ENCODE results near the gene PAK4. TPM values are rescaled to one million over a fixed set of nuclear protein-coding genes. Genes with fewer than 3 reads are reported as not detected.

The PAK4 gene
- total and polyA plus RNA-seq, 9 of the 15 experiments (the other 6 are each of a cell fraction or from before 2014, with no cell fraction given), result 0.21 to 33.5 (median 5.8) TPM

DNA sequence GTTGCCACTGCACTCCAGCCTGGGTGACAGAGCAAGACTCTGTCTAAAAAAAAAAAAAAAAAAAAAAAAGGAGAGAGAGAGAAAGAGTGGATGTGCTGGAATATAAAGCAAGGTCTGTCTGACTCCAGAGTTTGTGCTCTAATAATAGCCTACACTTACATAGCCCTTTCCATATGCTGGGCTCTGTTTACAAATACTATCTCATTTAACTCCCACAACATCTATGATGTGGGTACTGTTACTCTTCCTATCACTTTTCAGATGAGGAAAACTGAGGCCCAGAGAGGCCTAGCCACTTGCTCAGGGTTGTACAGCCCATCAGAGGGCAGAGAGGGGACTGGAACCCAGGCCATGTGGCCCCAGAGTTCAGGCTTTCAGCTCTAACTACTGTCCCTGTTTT lies 15.9 kb upstream of the PAK4 start:
- CTCF ChIA-PET (ENCODE audit: low intra/inter-chr PET ratio), result interaction anchor here (1.9 to 2.1 kb wide), 2 partner anchors 218 to 302 kb away, joined by 9 to 14 read pairs; partner anchors contain the start of gene PLEKHG2
- H3K27ac ChIP-seq (ENCODE audit: extremely low read depth, low read depth, low read length), result no peak overlapping the region
- peaks cover 0 to 23% of the 10 kb centered on the region in 2 experiments; a peak in 3 of 5 replicates for H3K4me1 ChIP-seq (replicated peaks in 1 of 2; ENCODE audit: control insufficient read depth in 2 of 2, insufficient read depth in 2 of 2, low read length in 2 of 2)
- H3K4me3 ChIP-seq, result no peak overlapping the region
- no peaks in the 10 kb centered on the region for H3K9me1 ChIP-seq (ENCODE audit: control insufficient read depth, insufficient read depth, low read length)
- no peaks in the 10 kb centered on the region for H3K36me3 ChIP-seq (ENCODE audit: control insufficient read depth, insufficient read depth, low read length)
- H3K79me2 ChIP-seq (ENCODE audit: control insufficient read depth, insufficient read depth, low read length), result no peaks in the 10 kb centered on the region
- no peak for FAIRE-seq
- H3K27me3 ChIP-seq (ENCODE audit: control insufficient read depth in 2 of 2, insufficient read depth in 2 of 2, low read length in 2 of 2), result peaks cover 15 to 47% of the 10 kb centered on the region in 2 experiments; a peak in 4 of 5 replicates
- in situ Hi-C loops (cut with MboI), result loop anchor here (10.0 kb wide), 1 partner anchor 145 kb away; no protein-coding TSS in a partner anchor
- no peak for DNase-seq (ENCODE audit: extremely low read depth in 1 of 4, low spot score in 3 of 4)
- ATAC-seq, result no peak
- no TSS peak for BruUV-seq (replicated peaks)
- H3K9ac ChIP-seq (ENCODE audit: insufficient read depth in 1 of 2, low read depth in 2 of 2, low read length in 2 of 2), result no peak overlapping the region
- no peaks in the 10 kb centered on the region for H4K20me1 ChIP-seq (replicated peaks; ENCODE audit: control insufficient read depth, insufficient read depth, low read length)
- POLR2A ChIA-PET, result no interaction called here
- intact Hi-C loops (cut with micrococcal nuclease), result loop anchor here (5.0 kb wide), 1 partner anchor 147 kb away; no protein-coding TSS in a partner anchor
- no peak overlapping the region for H2AFZ ChIP-seq (ENCODE audit: low read depth, low read length)
- no peak overlapping the region for H3K4me2 ChIP-seq (ENCODE audit: insufficient read depth, low read length)
- no peaks in the 10 kb centered on the region for H3K9me3 ChIP-seq (replicated peaks; ENCODE audit: control insufficient read depth, insufficient read depth, low read depth, low read length)
- TF ChIP-seq NONO (IDR thresholded peaks at IDR 0.05; ENCODE audit: low read depth in 2 of 2, low read length in 1 of 2), result no peak
- no peak for TF ChIP-seq ZNF324 (CRISPR knock-in tag; IDR thresholded peaks at IDR 0.05)
- TF ChIP-seq ZNF583 (CRISPR knock-in tag; IDR thresholded peaks at IDR 0.05), result no peak
- no peak for TF ChIP-seq NCOA4 (IDR thresholded peaks at IDR 0.05; ENCODE audit: partially characterized antibody)
- TF ChIP-seq MTF1 (CRISPR knock-in tag; IDR thresholded peaks at IDR 0.05; ENCODE audit: borderline replicate concordance), result no peak
- TF ChIP-seq TRIM25 (IDR thresholded peaks at IDR 0.05; ENCODE audit: borderline replicate concordance), result no peak
- no peak for TF ChIP-seq CBX1 (IDR thresholded peaks at IDR 0.05; ENCODE audit: low read depth)
- TF ChIP-seq NKRF (IDR thresholded peaks at IDR 0.05; ENCODE audit: borderline replicate concordance), result no peak
- no peak for TF ChIP-seq ZNF232 (CRISPR knock-in tag; IDR thresholded peaks at IDR 0.05)
- TF ChIP-seq CBFA2T2 (conservative IDR thresholded peaks at IDR 0.05), result no peak
- TF ChIP-seq HDAC6 (IDR thresholded peaks at IDR 0.05; ENCODE audit: low read depth, low read length), result no peak
- TF ChIP-seq CCNT2 (IDR thresholded peaks at IDR 0.05; ENCODE audit: borderline replicate concordance, extremely low read depth, insufficient read length, low read depth, low read length), result no peak
- no peak for TF ChIP-seq ZBTB9 (CRISPR knock-in tag; IDR thresholded peaks at IDR 0.05)
- TF ChIP-seq, protein P1, sequence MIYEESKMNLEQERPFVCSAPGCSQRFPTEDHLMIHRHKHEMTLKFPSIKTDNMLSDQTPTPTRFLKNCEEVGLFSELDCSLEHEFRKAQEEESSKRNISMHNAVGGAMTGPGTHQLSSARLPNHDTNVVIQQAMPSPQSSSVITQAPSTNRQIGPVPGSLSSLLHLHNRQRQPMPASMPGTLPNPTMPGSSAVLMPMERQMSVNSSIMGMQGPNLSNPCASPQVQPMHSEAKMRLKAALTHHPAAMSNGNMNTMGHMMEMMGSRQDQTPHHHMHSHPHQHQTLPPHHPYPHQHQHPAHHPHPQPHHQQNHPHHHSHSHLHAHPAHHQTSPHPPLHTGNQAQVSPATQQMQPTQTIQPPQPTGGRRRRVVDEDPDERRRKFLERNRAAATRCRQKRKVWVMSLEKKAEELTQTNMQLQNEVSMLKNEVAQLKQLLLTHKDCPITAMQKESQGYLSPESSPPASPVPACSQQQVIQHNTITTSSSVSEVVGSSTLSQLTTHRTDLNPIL (CRISPR knock-in tag; IDR thresholded peaks at IDR 0.05), result no peak
- no peak for TF ChIP-seq POLR2AphosphoS5 (IDR thresholded peaks at IDR 0.05; ENCODE audit: control insufficient read depth, insufficient read depth, low read depth, low read length)
- TF ChIP-seq ZNF24 (IDR thresholded peaks at IDR 0.05), result no peak
- no peak for TF ChIP-seq ZBED1 (IDR thresholded peaks at IDR 0.05)
